ENCODE results near the gene UTY. TPM values are rescaled to one million over a fixed set of nuclear protein-coding genes. Genes with fewer than 3 reads are reported as not detected.
A peak's percentile ranks its signal among the peaks of the same experiment; 100 is the strongest.

The UTY gene
- total RNA-seq, 1 donor from 2014 or later = 6.4 TPM

DNA sequence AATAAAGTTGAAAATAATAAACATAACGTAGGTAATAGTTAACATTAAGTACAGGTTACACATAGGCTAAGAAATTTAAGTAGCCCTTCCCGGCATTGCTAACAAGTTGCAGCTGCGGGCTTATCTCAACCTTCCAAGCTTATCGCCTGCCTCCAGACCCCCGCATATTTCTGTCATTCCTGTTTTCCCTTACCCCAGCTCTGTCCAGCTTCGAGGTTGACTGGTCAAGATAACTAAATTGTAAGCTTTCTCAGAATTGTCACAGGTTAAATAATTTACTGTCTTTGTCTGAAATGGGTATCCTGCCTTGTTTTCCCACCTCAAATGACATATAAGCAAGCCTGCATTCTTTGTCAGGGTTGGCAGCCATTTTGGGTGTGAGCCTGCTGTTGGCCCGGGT is 36.7 kb downstream of the UTY start:
- TF ChIP-seq CTCF (conservative IDR thresholded peaks at IDR 0.05; ENCODE audit: low read depth, low read length) = no peak
- DNase-seq (ENCODE audit: low read depth) = no peak
- H3K4me3 ChIP-seq (ENCODE audit: low read depth, low read length) = no peak overlapping the region

DNA sequence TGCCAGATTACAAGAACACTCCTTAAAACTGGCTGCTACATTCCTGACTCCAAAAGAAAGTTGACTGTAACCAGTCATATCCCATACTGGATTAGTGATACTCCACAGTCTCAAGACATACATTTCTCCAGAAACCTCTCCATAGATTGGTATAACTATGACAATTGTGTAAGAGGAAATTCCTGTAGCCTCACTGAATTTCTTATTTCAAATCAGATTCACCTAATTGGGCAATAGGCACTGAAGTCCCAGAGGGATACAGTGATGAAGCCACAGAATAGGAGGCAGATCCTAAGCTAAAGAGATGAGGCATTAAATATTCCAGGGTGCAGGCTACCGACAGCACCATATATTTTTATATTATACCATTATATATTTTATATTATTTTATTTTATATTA is 39.0 kb downstream of the UTY start:
- H3K4me3 ChIP-seq (ENCODE audit: low read depth, low read length) = no peak overlapping the region
- no peak for TF ChIP-seq CTCF (conservative IDR thresholded peaks at IDR 0.05; ENCODE audit: low read depth, low read length)
- DNase-seq (ENCODE audit: low read depth) = no peak

DNA sequence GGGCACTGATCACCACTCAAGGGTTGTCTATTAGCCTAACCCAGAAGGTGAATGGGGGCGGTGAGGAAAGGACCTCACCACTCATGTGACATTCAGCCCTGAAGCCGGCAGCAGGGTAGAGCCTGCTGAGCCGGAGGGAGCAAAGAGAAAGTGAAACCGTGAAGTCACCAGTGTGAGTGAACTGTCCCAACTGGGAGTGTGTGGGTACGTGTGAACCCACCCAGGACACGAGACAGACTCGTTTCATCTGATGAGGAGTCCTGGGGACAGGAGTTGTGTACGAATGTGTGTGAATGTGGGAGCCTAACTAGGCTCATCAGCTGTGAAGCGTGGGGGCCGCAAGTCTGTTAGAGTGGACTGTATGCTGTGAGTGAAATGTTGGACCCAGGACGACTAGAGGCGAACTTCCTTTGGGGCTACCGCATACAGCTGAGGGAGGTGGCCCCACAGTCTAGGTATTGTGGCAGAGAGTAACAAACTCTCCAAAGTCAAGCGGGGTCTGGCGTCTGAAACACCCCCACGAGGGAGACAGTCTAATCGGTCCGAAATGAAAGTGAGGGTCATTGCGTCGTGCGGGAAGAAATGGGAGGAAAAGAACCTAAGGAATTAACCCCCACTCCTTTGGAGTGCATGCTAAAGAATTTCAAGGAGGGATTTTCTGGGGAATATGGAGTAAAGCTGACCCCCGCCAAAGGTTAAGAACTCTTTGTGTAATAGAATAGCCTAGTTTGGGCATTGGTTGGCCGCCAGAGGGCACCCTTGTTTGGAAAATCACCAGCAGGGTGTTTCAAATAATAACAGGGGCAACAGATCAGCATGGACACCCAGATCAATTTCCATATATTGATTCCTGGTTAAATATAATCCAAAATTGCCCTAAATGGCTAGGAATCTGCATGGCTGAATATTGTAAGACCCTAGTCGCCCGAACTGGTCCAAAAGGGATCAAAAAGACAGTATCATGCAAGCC is 43.6 kb downstream of the UTY start:
- H3K4me3 ChIP-seq (ENCODE audit: low read depth, low read length) = peak overlapping the region; percentile 49
- peak; percentile 59 for TF ChIP-seq CTCF (conservative IDR thresholded peaks at IDR 0.05; ENCODE audit: low read depth, low read length)
- DNase-seq (ENCODE audit: low read depth) = no peak

DNA sequence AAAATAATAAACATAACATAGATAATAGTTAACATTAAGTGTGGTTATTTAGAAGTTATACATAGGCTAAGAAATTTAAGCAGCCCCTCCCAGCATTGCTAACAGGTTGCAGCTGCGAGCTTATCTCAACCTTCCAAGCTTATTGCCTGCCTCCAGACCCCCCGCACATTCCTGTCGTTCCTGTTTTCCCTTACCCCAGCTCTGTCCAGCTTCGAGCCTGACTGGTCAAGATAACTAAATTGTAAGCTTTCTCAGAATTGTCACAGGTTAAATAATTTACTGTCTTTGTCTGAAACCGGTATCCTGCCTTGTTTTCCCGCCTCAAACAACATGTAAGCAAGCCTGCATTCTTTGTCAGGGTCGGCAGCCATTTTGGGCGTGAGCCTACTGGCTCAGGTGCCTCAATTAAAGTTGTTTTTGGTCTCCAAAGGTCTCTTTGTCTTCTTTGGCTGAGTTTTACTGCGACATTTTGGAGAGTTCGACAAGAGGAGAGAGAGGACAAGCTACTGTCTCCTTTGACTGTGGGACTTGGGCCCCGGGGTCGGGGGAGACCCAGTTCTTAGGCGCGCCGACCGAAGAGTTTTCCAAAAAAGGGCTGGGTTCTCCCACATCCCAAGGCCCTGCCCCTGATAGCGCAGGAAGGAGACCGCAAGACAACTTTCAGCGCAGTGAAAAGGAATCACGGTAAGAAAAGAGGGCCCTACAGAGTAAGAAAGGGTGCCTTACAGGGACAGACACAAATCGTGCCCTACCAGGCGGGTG is 44.4 kb downstream of the UTY start:
- DNase-seq (ENCODE audit: low read depth) = no peak
- TF ChIP-seq CTCF (conservative IDR thresholded peaks at IDR 0.05; ENCODE audit: low read depth, low read length) = no peak
- H3K4me3 ChIP-seq (ENCODE audit: low read depth, low read length) = peak overlapping the region; percentile 49

DNA sequence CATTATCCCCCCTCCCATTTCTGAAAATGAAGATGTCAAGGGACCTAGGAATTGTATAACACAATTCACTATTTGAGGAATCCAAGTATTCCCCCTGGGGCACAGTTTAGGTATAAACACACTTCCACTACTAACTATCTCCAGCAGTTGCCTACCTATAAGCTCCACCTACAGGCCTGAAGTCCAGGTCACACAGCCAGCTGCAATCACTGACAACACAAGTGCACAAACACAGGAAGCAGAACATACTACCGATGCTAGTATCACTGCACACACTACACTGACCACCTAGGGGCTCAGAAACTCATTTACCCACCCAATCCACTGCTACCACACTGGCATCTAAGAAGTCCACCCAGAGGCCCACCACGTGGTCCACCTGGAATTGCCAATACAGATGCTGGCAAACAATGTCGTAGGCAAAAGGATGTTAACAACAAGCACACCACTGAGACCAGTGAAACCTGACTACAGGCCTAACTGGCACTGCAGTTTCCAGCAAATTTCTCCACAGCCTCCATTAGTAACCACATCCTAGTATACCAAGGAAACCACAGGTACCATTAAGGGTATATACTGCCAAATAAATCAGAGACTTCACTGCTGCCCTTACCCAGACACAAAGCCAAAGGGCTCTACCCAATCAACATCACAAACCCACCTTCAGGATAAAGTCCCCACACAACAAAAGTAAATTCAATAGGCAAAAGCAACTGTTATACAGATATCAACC is 47.4 kb downstream of the UTY start:
- TF ChIP-seq CTCF (conservative IDR thresholded peaks at IDR 0.05; ENCODE audit: low read depth, low read length) = no peak
- no peak overlapping the region for H3K4me3 ChIP-seq (ENCODE audit: low read depth, low read length)
- no peak for DNase-seq (ENCODE audit: low read depth)

- no peak overlapping the region for H3K4me3 ChIP-seq (ENCODE audit: low read depth, low read length)
- TF ChIP-seq CTCF (conservative IDR thresholded peaks at IDR 0.05; ENCODE audit: low read depth, low read length) = no peak
- no peak for DNase-seq (ENCODE audit: low read depth)
Observed at GRCh38 chrY:13429551-13429950, 50.3 kb downstream of the UTY start.
